ENCODE results near the gene TNFSF4. TPM values are rescaled to one million over a fixed set of nuclear protein-coding genes. Genes with fewer than 3 reads are reported as not detected.

Gene TNFSF4
- total and polyA plus RNA-seq, 2 of the 13 experiments (the other 11 are each of a cell fraction or from before 2014, with no cell fraction given), result 2.4 to 7.9 TPM

DNA sequence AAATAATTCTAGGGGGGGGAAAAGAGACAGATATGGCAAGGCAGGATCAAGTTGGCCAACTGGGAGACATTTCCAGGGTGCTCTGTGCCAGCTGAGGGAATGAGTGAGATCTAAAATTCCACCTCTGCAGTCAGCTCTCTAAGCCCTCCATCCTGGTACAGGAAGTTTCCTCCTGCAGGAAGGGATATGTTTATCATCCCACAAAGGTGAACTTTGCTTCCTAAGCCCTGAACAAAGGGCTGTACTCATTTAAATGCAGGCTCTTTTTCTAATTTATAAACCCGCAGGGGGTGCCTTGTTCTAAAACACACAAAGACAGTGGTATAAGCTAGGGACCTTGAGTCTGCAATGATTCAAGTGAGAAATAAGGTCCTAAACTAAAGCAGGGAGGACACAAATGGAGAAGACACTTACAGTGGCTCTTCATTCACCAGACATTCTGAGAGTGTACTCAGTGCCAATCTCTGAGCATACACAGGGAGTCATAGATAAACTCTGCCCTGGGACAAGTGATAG lies 3.6 kb upstream of the TNFSF4 start (continued):
- TF ChIP-seq, protein P1, sequence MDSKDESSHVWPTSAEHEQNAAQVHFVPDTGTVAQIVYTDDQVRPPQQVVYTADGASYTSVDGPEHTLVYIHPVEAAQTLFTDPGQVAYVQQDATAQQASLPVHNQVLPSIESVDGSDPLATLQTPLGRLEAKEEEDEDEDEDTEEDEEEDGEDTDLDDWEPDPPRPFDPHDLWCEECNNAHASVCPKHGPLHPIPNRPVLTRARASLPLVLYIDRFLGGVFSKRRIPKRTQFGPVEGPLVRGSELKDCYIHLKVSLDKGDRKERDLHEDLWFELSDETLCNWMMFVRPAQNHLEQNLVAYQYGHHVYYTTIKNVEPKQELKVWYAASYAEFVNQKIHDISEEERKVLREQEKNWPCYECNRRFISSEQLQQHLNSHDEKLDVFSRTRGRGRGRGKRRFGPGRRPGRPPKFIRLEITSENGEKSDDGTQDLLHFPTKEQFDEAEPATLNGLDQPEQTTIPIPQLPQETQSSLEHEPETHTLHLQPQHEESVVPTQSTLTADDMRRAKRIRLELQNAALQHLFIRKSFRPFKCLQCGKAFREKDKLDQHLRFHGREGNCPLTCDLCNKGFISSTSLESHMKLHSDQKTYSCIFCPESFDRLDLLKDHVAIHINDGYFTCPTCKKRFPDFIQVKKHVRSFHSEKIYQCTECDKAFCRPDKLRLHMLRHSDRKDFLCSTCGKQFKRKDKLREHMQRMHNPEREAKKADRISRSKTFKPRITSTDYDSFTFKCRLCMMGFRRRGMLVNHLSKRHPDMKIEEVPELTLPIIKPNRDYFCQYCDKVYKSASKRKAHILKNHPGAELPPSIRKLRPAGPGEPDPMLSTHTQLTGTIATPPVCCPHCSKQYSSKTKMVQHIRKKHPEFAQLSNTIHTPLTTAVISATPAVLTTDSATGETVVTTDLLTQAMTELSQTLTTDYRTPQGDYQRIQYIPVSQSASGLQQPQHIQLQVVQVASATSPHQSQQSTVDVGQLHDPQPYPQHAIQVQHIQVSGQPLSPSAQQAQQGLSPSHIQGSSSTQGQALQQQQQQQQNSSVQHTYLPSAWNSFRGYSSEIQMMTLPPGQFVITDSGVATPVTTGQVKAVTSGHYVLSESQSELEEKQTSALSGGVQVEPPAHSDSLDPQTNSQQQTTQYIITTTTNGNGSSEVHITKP (CRISPR knock-in tag; IDR thresholded peaks at IDR 0.05; ENCODE audit: low read depth), result peak; percentile 66; the same call in 1 of the 2 replicates
- TF ChIP-seq RAD21 (CRISPR knock-in tag; IDR thresholded peaks at IDR 0.05), result no peak
- TF ChIP-seq NR2C2 (CRISPR knock-in tag; IDR thresholded peaks at IDR 0.05; ENCODE audit: borderline replicate concordance), result 0 out of 2 replicates have a peak, but pooled peaks have one; percentile 24
- no peak for TF ChIP-seq STAT5B (CRISPR knock-in tag; IDR thresholded peaks at IDR 0.05)
- peak; percentile 85 for TF ChIP-seq PHF21A (CRISPR knock-in tag; IDR thresholded peaks at IDR 0.05)
- no peak for TF ChIP-seq MTA1 (CRISPR knock-in tag; IDR thresholded peaks at IDR 0.05; ENCODE audit: borderline replicate concordance)
- TF ChIP-seq, protein P2, sequence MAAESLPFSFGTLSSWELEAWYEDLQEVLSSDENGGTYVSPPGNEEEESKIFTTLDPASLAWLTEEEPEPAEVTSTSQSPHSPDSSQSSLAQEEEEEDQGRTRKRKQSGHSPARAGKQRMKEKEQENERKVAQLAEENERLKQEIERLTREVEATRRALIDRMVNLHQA (CRISPR knock-in tag; IDR thresholded peaks at IDR 0.05), result no peak
- TF ChIP-seq NCOA2 (CRISPR knock-in tag; IDR thresholded peaks at IDR 0.05), result peak; percentile 78
- TF ChIP-seq TAF1 (CRISPR knock-in tag; IDR thresholded peaks at IDR 0.05), result 0 out of 2 replicates have a peak, but pooled peaks have one; percentile 30
- peak; percentile 26 for TF ChIP-seq FOSL2 (CRISPR knock-in tag; IDR thresholded peaks at IDR 0.05)
- TF ChIP-seq, protein P3, sequence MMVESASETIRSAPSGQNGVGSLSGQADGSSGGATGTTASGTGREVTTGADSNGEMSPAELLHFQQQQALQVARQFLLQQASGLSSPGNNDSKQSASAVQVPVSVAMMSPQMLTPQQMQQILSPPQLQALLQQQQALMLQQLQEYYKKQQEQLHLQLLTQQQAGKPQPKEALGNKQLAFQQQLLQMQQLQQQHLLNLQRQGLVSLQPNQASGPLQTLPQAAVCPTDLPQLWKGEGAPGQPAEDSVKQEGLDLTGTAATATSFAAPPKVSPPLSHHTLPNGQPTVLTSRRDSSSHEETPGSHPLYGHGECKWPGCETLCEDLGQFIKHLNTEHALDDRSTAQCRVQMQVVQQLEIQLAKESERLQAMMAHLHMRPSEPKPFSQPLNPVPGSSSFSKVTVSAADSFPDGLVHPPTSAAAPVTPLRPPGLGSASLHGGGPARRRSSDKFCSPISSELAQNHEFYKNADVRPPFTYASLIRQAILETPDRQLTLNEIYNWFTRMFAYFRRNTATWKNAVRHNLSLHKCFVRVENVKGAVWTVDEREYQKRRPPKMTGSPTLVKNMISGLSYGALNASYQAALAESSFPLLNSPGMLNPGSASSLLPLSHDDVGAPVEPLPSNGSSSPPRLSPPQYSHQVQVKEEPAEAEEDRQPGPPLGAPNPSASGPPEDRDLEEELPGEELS (CRISPR knock-in tag; IDR thresholded peaks at IDR 0.05), result peak; percentile 51
- TF ChIP-seq TEAD3 (CRISPR knock-in tag; optimal IDR thresholded peaks at IDR 0.05; ENCODE audit: borderline replicate concordance), result peak; percentile 23
- TF ChIP-seq, protein P4, sequence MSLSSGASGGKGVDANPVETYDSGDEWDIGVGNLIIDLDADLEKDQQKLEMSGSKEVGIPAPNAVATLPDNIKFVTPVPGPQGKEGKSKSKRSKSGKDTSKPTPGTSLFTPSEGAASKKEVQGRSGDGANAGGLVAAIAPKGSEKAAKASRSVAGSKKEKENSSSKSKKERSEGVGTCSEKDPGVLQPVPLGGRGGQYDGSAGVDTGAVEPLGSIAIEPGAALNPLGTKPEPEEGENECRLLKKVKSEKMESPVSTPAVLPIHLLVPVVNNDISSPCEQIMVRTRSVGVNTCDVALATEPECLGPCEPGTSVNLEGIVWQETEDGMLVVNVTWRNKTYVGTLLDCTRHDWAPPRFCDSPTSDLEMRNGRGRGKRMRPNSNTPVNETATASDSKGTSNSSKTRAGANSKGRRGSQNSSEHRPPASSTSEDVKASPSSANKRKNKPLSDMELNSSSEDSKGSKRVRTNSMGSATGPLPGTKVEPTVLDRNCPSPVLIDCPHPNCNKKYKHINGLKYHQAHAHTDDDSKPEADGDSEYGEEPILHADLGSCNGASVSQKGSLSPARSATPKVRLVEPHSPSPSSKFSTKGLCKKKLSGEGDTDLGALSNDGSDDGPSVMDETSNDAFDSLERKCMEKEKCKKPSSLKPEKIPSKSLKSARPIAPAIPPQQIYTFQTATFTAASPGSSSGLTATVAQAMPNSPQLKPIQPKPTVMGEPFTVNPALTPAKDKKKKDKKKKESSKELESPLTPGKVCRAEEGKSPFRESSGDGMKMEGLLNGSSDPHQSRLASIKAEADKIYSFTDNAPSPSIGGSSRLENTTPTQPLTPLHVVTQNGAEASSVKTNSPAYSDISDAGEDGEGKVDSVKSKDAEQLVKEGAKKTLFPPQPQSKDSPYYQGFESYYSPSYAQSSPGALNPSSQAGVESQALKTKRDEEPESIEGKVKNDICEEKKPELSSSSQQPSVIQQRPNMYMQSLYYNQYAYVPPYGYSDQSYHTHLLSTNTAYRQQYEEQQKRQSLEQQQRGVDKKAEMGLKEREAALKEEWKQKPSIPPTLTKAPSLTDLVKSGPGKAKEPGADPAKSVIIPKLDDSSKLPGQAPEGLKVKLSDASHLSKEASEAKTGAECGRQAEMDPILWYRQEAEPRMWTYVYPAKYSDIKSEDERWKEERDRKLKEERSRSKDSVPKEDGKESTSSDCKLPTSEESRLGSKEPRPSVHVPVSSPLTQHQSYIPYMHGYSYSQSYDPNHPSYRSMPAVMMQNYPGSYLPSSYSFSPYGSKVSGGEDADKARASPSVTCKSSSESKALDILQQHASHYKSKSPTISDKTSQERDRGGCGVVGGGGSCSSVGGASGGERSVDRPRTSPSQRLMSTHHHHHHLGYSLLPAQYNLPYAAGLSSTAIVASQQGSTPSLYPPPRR (CRISPR knock-in tag; IDR thresholded peaks at IDR 0.05; ENCODE audit: borderline replicate concordance), result peak; percentile 68; the same call in 1 of the 2 replicates
- TF ChIP-seq BRCA1 (CRISPR knock-in tag; IDR thresholded peaks at IDR 0.05), result no peak
- peak; percentile 34; the same call in 1 of the 2 replicates for TF ChIP-seq FOXA3 (CRISPR knock-in tag; IDR thresholded peaks at IDR 0.05)
- peak; percentile 45 for TF ChIP-seq GABPB1 (CRISPR knock-in tag; IDR thresholded peaks at IDR 0.05)
- peak; percentile 60; the same call in 1 of the 2 replicates for TF ChIP-seq KAT8 (CRISPR knock-in tag; IDR thresholded peaks at IDR 0.05)
- peak; percentile 83; the same call in 1 of the 2 replicates for TF ChIP-seq FOXO1 (CRISPR knock-in tag; IDR thresholded peaks at IDR 0.05)

All from HepG2 (cell line).